ENCODE data around the gene MCIDAS.

DNA sequence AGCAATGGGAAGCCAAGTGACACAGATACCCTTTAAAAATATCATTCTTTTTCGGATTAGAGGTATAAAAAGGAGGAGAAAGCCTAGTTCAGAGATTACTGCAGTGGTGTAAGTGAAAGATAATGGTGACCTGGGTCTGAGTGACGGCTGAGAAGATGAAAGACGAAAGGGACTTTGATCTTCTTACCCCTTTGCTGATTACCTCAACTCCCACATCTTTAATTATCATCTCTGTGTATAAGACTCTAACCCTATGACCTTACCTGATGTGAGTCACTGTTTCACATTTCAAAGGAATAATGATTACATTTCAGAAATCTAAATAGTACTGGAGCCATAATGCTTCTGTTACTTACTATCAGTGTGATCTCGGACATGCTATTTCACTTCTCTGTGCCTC lies 27.7 kb upstream of the MCIDAS start:
- TF ChIP-seq, protein P1, sequence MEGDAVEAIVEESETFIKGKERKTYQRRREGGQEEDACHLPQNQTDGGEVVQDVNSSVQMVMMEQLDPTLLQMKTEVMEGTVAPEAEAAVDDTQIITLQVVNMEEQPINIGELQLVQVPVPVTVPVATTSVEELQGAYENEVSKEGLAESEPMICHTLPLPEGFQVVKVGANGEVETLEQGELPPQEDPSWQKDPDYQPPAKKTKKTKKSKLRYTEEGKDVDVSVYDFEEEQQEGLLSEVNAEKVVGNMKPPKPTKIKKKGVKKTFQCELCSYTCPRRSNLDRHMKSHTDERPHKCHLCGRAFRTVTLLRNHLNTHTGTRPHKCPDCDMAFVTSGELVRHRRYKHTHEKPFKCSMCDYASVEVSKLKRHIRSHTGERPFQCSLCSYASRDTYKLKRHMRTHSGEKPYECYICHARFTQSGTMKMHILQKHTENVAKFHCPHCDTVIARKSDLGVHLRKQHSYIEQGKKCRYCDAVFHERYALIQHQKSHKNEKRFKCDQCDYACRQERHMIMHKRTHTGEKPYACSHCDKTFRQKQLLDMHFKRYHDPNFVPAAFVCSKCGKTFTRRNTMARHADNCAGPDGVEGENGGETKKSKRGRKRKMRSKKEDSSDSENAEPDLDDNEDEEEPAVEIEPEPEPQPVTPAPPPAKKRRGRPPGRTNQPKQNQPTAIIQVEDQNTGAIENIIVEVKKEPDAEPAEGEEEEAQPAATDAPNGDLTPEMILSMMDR (IDR thresholded peaks at IDR 0.05 in 4 of 5, conservative IDR thresholded peaks at IDR 0.05 in 1 of 5), result no peak
- TF ChIP-seq POLR2A (IDR thresholded peaks at IDR 0.05), result no peak
